ENCODE measurements around the gene ITGB3. TPM values are rescaled to one million over a fixed set of nuclear protein-coding genes. Genes with fewer than 3 reads are reported as not detected.
A peak's percentile ranks its signal among the peaks of the same experiment; 100 is the strongest.

Gene ITGB3
- total RNA-seq, 1 donor from 2014 or later, result 13.2 TPM

GRCh38 chr17:47299239-47299910 lies 45.7 kb downstream of the ITGB3 start:
- DNase-seq (ENCODE audit: low spot score), result no peak

- no peak for DNase-seq (ENCODE audit: low spot score)
Measured at GRCh38 chr17:47300718-47301117, 47.1 kb downstream of the ITGB3 start.

GRCh38 chr17:47301161-47301560 lies 47.5 kb downstream of the ITGB3 start:
- no peak for DNase-seq (ENCODE audit: low spot score)

GRCh38 chr17:47301831-47302230 lies 48.2 kb downstream of the ITGB3 start:
- DNase-seq (ENCODE audit: low spot score), result no peak

- no peak for DNase-seq (ENCODE audit: low spot score)
Measured at GRCh38 chr17:47304186-47304585, 50.6 kb downstream of the ITGB3 start.

GRCh38 chr17:47305302-47305923 lies 51.8 kb downstream of the ITGB3 start:
- no peak for DNase-seq (ENCODE audit: low spot score)

GRCh38 chr17:47310186-47310733 lies 56.6 kb downstream of the ITGB3 start:
- DNase-seq (ENCODE audit: low spot score), result no peak

GRCh38 chr17:47311420-47311819 lies 57.8 kb downstream of the ITGB3 start:
- DNase-seq (ENCODE audit: low spot score), result no peak

- DNase-seq (ENCODE audit: low spot score), result no peak
Measured at GRCh38 chr17:47315451-47316266, 62.0 kb downstream of the ITGB3 start.

GRCh38 chr17:47316311-47316710 lies 62.7 kb downstream of the ITGB3 start:
- DNase-seq (ENCODE audit: low spot score), result no peak

- DNase-seq (ENCODE audit: low spot score), result no peak
Measured at GRCh38 chr17:47317119-47317518, 63.5 kb downstream of the ITGB3 start.

GRCh38 chr17:47318197-47318918 lies 64.7 kb downstream of the ITGB3 start:
- DNase-seq (ENCODE audit: low spot score), result no peak

- no peak for DNase-seq (ENCODE audit: low spot score)
Measured at GRCh38 chr17:47320879-47321502, 67.4 kb downstream of the ITGB3 start.

- DNase-seq (ENCODE audit: low spot score), result peak; percentile 87
Measured at GRCh38 chr17:47323382-47324223, 70.0 kb downstream of the ITGB3 start, which contains the start of gene EFCAB13. TSS of gene EFCAB13 (plus strand) at chr17:47323955. CDS start at chr17:47328354, 4,399 bp downstream.

- peak; percentile 59 for DNase-seq (ENCODE audit: low spot score)
Measured at GRCh38 chr17:47324224-47325020, 70.8 kb downstream of the ITGB3 start.

- no peak for DNase-seq (ENCODE audit: low spot score)
Measured at GRCh38 chr17:47325176-47325575, 71.5 kb downstream of the ITGB3 start.

GRCh38 chr17:47330548-47330947 lies 76.9 kb downstream of the ITGB3 start:
- no peak for DNase-seq (ENCODE audit: low spot score)

GRCh38 chr17:47332287-47332686 lies 78.7 kb downstream of the ITGB3 start:
- no peak for DNase-seq (ENCODE audit: low spot score)

Data from ureter (tissue), 1 donor.